AG09309 (cell line): Measurements from ENCODE around the gene HOXA6.

ENCODE experiments used
- DNase-seq: peaks from one replicate; pipeline ENCODE4 v3.0.0-alpha.2; 2010; ENCODE audit warnings: low read depth
- H3K4me3 ChIP-seq: 2 replicates; pipeline ENCODE4 v1.5.1; 2011; ENCODE audit warnings: mild to moderate bottlenecking, low read depth, low read length, moderate library complexity; ENCODE audit not compliant: control insufficient read depth
- CTCF ChIP-seq: IDR thresholded peaks from 2 replicates; pipeline ENCODE4 v1.5.1; 2011; ENCODE audit warnings: mild to moderate bottlenecking, low read depth, low read length, inconsistent platforms; ENCODE audit not compliant: insufficient read depth, control insufficient read depth; ENCODE audit errors: missing control alignments

HOXA6 gene

GRCh38 chr7:27139334-27140125, 8.0 kb downstream of the HOXA6 start:
- no peak for DNase-seq
- no peak for TF ChIP-seq CTCF
- H3K4me3 ChIP-seq: no peak overlapping the region

- DNase-seq: no peak
- H3K4me3 ChIP-seq: no peak overlapping the region
- TF ChIP-seq CTCF: no peak
Observed at GRCh38 chr7:27138985-27139333, 8.6 kb downstream of the HOXA6 start.

GRCh38 chr7:27138472-27138871, 9.1 kb downstream of the HOXA6 start:
- H3K4me3 ChIP-seq: no peak overlapping the region
- no peak for TF ChIP-seq CTCF
- no peak for DNase-seq

GRCh38 chr7:27137640-27138315, 9.8 kb downstream of the HOXA6 start:
- DNase-seq: no peak
- no peak overlapping the region for H3K4me3 ChIP-seq
- TF ChIP-seq CTCF: no peak

- DNase-seq: peak; percentile 87
- no peak overlapping the region for H3K4me3 ChIP-seq
- TF ChIP-seq CTCF: no peak
Observed at GRCh38 chr7:27134392-27134791, 13.2 kb downstream of the HOXA6 start.

GRCh38 chr7:27133409-27134231, 14.0 kb downstream of the HOXA6 start:
- DNase-seq: no peak
- no peak for TF ChIP-seq CTCF
- no peak overlapping the region for H3K4me3 ChIP-seq
